Neural cell (in vitro differentiated cells): ENCODE results near the gene SLC9A3.

Experiments used
- CTCF ChIP-seq: fragments of 450-650 bp; IDR thresholded peaks from 2 replicates; pipeline ENCODE4 v1.5.1; 2014; ENCODE audit warnings: antibody characterized with exemption, mild to moderate bottlenecking, moderate library complexity; ENCODE audit not compliant: poor library complexity, severe bottlenecking
- EP300 ChIP-seq: fragments of 450-650 bp; conservative IDR thresholded peaks from 2 replicates; pipeline ENCODE4 v1.6.1; 2014; ENCODE audit warnings: antibody characterized with exemption, mild to moderate bottlenecking, moderate library complexity; ENCODE audit not compliant: poor library complexity, severe bottlenecking
- EZH2 ChIP-seq: fragments of 200-600, 300-800 bp; shearing (Covaris generic), sonication (generic); IDR thresholded peaks from 2 replicates; pipeline ENCODE4 v1.6.1; 2014; ENCODE audit warnings: antibody characterized with exemption, low read length, borderline replicate concordance, mild to moderate bottlenecking; ENCODE audit not compliant: insufficient read depth, poor library complexity, severe bottlenecking
- MXI1 ChIP-seq: fragments of 450-650 bp; conservative IDR thresholded peaks from 2 replicates; pipeline ENCODE4 v1.6.1; 2014; ENCODE audit warnings: antibody characterized with exemption, mild to moderate bottlenecking; ENCODE audit not compliant: poor library complexity, severe bottlenecking
- POLR2AphosphoS5 ChIP-seq: IDR thresholded peaks from 2 replicates; pipeline ENCODE4 v1.6.1; 2012
- RAD21 ChIP-seq: fragments of 450-650 bp; conservative IDR thresholded peaks from 2 replicates; pipeline ENCODE4 v1.6.1; 2014; ENCODE audit warnings: antibody characterized with exemption, mild to moderate bottlenecking, moderate library complexity
- REST ChIP-seq: IDR thresholded peaks from 2 replicates; pipeline ENCODE4 v1.6.1; 2012; ENCODE audit warnings: borderline replicate concordance
- SMC3 ChIP-seq: fragments of 450-650 bp; conservative IDR thresholded peaks from 2 replicates; pipeline ENCODE4 v1.6.1; 2014; ENCODE audit warnings: antibody characterized with exemption, mild to moderate bottlenecking, moderate library complexity; ENCODE audit not compliant: poor library complexity
- TAF1 ChIP-seq: IDR thresholded peaks from 2 replicates; pipeline ENCODE4 v1.6.1; 2012; ENCODE audit warnings: low read depth

GRCh38 chr5:521680-522079, 2.6 kb downstream of the SLC9A3 start:
- TF ChIP-seq RAD21, result no peak
- TF ChIP-seq CTCF, result no peak
- TF ChIP-seq TAF1, result no peak
- no peak for TF ChIP-seq EP300
- no peak for TF ChIP-seq EZH2
- TF ChIP-seq POLR2AphosphoS5, result no peak
- no peak for TF ChIP-seq MXI1
- TF ChIP-seq REST, result no peak
- no peak for TF ChIP-seq SMC3
